GM21825 (cell line): ENCODE data around the gene PARD3.

ENCODE experiments used
- ATAC-seq: cut with Tn5 transposase; IDR thresholded peaks from one replicate; pipeline ENCODE4 v1.9.1; 2021; ENCODE audit warnings: mild to moderate bottlenecking, moderate library complexity; ENCODE audit not compliant: unreplicated experiment

The PARD3 gene

DNA sequence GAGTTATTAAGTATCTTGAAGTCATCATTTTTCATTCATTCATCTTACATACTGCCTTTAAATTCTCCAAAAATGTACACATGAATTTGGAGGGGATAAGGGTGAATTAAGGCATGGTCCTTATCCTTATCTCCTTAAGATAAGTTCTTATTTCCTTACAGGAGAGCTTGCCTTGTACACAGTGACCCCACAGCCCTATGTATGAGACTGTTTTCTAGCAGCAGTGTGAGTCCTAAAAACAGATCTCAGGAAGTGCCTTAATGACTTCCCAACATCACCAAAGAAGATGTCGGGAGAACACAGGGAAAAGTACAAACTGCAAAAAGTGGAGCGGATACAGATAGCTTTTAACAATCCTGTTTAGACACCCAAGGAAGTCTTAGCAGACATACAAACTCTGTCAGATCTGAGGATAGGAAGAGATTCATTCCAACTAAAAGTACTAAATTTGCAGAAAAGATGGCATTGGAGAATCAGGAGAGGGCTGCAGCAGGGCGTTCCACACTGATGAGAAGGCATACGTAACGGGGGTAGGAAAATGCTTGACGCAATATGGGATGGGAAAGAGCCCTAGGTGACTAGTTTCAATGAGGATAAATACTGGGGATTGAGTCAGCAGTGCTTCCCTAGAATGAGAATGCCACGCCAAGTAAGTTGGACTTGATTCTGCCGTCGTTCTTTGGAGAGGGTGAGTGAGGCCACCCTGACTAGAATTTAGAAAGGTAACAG is 570.2 kb downstream of the PARD3 start:
- ATAC-seq: no peak

DNA sequence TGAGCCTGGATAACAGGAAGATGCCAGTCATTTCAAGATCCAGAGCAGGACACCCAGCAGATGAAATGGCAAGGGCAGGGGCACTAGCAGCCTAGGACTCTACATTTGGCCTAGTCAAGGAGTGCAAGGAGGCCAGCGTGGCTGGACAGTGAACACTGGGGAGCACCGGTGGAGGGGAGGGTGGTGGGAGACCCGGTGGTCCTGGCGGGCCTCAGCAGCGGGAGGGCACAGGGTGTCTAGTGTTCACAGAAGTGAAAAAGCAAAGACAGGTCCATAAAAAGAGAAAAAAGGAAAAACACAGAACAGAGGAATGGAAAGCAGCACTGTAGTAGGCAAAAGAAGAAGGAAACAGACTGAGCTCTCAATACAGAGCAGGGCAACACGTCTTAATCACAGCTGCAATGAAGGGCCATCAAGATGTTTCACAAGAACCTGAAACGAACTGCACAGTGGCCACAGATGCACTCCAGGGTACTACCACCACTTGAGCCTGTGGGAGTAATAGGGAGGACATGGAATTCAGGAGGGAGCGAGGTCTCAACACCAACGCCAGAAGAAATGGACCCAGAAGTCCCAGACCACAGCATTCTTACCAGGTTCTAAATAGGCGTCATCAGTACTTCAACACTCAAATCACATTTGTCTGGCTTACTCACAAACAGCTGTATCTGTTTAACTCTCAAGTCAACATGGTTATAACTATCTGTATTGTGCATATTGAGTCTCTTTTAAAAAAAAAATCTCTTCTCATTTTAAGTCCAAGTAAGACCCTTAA is 573.7 kb downstream of the PARD3 start:
- no peak for ATAC-seq

DNA sequence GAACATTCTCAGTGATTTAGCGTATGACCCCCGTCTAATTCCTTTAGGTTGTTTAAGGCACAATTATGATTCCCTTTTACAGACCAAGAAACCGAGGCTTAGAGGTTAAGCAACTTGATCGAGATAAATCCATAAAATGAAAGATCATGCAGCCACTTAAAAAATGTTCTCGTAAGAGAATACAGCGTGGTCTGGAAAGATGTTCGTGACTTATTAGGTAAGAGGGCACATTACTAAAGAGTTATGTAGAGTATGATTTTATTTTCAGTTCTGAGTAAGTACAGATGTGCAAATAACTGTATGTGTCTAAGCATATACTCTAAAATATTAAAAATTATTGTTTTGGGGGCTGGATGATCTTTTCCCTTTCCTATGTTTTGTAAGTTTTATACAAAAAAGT is 575.1 kb downstream of the PARD3 start:
- ATAC-seq: no peak

DNA sequence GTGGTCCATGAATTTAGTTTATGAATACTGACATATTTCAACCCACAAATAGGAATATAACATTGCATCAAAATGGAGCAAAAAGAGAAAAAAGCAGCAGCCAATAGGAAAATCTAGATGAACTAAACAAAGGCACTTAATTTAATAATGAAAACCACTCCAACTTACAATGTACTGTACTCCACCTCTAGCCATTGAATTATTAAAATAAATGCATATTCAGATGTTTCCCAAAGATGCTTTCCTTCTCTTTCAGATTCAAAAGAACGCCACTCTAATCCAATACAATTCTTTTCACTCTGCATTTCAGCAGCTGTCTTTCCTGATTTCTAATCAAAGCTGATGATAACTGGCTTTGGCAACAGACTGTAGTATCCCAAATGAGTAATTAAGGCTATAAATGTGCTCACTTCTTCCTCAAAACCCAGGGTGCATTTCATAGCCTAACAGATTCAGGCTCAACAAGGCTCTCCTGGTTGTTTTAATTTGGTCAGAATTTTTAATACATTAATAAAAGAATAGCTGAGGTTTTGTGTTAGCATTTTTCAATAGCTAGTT is 577.1 kb downstream of the PARD3 start:
- no peak for ATAC-seq

DNA sequence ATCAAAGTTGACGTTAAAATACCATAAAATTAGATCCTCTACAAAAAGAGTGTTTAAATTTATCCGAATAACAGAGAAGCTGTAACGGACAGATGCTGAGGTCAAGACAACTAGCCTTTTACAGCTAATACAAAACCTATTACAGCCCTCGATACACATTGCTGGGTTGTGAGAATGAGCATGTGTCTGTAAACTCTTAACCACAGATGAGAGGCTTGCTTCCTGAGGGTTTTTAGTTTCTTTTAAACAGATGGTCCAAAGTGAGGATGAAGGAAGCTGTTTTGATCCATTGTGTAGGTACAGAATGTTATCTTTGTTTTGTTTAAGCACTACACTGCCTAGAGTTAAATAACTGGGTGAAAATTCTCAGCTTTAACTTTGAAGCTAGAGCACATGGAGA is 578.2 kb downstream of the PARD3 start:
- no peak for ATAC-seq

DNA sequence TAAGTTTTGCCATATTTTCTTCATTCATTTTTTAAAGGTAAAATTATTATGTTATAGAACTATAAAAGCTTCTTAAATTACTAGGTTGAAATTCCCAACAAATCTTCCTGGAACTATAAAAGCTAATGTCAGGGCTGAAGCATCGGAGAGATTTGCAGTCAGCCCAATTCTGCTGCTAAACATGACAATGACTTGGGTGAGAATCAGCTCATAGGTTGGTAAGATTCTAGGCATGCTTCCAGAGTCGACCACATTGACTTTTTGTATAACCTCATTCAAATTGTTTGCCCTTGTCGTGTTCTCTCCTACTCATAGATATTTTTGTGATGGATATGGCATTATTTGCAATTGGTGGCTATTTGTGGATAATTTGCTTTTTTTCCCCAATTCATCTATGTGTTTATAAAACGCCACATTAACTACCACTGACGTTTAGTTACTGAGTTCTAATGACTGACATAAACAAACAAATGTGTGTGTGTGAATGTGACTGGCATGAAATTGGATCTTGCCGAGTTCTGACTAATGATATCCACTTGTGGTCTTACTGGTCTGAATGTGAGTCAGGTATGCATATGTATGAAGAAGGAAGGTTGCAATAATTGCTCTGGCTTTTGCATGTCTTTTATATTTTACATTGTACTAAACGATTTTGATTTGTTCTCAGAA is 579.8 kb downstream of the PARD3 start:
- ATAC-seq: no peak

DNA sequence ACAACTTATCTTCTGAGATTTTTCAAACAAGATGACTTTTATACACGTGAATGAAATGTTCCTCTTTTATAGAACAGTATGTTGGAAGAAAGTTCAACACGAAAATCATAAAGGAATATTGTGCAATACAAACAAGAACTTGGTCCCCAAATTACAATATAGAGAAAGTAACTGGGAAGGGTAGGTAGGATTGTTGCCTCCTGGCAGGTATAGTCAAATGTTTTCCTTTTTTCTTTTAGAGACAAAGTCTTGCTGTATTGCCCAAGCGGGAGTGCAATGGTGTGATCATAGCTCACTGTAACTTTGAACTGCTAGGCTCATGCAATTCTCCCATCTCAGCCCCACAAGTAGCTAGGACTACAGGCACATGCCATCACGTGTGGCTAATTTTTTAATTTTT is 582.6 kb downstream of the PARD3 start:
- no peak for ATAC-seq

DNA sequence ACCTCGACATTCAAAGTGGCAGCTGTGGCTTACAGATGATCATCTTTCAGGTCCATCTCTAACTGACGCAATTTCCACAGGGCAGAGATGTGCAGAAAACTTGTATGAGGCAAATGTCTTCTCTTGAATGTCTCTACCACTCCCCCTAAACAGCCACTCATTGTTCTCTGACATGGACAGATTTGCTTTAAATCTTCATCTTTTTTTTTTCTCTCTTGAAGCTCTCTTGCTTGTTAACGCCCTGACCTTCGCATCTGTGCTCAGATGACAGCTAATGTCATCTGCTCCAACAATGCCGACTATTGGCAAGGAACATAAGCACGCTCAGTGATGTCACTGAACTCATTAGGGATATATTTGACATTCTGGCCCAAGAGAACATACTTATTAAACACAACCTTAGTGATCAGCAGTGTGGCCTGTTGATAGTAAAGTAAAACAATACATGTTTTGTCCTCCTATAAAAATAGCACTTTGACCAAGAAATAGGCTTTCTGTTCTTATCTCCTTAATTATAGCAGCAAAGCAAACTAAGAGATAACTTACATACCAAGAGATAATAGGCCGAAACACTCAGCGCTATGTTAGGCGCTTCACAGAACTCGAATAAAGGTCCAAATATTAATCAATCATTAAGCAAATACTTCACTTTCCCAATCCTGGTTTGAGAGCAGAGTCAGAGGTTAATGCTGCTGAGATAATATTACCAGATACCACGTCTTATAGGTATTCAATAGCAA is 583.5 kb downstream of the PARD3 start:
- no peak for ATAC-seq

DNA sequence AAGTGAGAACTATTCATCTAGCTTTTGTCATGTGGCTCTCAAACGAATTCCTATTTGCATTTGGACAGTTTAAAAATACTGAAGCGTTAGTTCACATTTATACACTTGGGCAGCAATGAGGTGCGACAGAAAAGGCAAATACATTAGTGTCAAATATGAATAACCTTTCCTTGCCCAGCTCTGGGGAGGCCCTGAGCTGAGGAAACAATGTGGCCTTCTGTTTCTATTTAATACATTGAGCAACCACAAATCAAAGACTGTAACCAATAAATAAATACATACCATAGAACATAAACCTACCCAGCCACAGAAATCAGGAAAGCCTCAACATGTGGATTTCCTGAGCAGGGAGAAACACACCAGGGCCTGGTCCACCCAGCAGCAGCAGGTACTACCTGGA is 585.2 kb downstream of the PARD3 start:
- ATAC-seq: no peak

DNA sequence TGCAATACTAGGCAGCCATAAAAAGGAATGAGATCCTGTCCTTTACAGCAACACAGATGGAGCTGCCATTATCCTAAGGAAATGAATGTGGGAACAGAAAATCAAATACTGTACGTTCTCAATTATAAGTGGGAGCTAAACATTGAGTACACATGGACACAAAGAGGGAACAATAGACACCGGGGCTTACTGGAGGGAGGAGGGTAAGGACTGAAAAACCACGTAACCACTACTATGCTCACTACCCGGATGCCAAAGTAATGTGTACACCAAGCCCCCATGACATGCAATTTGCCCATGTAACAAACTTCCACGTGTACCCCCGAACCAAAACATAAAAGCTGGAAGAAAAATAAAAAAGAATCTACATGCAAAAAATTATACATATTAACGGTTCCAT is 587.0 kb downstream of the PARD3 start:
- ATAC-seq: no peak

DNA sequence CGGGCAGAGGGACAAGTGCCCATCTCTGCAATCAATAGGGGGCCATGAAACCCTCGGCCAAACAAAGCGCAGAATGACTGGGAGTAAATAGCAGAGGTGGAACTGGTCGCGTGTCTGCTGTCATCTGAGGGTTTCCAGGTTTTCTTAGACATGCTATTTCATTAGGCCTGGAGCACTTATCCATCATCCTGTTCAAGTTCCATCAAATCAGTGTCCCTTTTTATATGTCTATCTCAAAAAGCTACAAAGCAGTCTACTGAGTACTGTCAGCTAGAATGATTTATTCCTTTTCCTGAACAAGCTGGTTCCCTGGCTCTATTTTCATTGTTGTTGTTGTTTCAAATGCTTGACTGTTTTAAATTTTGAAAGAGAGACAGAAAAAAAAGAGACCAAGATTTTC is 590.5 kb downstream of the PARD3 start:
- no peak for ATAC-seq

DNA sequence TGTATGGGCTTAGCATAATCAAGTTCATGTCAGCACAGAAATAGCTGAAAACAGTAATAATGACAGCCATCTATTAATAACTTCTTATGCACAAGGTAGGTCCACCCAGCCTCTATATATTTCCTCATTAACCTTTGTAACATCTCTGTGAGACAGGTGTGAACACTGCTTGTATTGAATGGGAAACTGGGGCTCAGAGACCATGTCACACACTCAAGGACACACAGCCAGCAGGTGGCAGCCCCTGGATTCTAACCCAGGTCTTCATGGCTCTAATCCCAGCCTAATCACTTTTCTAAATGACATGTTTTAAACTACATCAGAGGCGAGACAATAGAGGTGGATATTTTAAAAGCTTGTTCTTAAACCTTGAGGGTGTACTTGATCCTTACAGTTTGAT is 591.4 kb downstream of the PARD3 start:
- ATAC-seq: no peak

DNA sequence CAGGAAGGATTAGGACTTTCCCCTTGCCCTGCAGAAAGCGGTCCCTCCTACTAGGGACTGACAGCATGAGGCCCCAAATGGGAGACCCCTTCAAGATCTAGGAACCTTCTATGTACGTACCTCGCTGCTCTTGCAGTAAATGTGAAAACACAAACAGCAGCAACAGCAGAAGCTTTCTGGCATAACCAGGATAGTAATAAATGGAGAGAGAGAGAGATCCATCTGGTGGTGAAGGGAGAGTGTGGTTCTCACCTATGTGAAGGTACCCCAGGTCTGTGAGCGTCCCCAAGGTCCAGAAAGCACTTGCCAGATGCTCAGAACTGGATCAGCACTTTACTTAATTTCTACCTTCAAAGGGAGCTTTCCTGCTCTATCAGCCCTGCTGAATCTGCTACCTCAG is 592.7 kb downstream of the PARD3 start:
- ATAC-seq: no peak

DNA sequence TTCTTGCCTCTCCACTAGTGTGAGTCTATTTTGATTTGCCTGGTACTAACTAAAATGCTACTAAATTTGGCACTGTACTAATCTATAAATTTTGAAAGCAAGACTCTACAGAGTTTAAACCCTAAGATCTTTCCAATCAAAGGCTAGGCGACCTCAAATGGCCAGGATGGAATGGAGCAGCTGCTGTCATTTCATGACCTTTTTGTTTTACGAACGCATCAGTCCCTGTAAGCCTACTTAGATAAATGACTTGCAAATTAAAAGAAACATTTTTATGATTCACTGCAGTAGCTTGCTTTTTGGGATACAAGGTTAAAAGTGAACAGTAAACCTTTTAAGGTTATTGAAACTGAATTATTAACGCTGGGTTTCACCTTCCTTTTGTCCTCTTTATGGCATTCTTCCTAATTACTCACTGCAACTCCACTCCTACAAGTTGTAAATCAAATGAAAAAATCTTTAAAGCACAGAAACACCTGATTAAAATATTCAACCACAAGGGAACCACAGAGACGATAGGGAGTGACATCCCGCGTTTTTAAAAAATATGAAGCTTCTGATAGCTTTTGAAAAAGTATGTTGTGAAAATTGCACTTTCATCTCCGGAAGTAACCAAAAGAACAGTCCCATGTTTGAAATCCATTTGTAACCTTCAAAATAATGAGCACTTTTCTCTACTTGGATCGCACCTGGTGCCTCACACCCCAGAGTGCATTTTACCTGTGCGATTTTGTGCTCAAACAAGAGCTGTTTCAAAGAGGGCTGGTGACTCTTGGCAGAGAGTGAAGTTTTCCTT is 595.1 kb downstream of the PARD3 start:
- ATAC-seq: no peak

DNA sequence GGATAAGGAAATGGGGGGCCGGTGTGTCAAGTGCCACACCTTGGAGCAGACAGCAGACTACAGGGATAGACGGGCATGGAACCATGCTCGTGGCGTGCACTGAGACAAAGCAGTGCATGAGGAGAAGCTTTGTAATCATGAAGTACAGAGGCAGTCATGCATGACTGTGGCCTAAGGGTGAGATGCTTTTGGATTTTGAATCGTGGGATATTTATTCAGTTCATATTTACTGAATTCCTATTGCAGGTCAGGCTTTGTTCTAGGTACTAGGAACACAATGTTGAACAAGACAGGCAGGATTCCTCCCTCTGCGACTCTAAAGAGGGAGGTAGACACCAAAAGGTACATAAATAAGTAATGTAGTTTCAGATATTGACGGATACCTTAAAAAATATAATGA is 597.6 kb downstream of the PARD3 start:
- no peak for ATAC-seq

DNA sequence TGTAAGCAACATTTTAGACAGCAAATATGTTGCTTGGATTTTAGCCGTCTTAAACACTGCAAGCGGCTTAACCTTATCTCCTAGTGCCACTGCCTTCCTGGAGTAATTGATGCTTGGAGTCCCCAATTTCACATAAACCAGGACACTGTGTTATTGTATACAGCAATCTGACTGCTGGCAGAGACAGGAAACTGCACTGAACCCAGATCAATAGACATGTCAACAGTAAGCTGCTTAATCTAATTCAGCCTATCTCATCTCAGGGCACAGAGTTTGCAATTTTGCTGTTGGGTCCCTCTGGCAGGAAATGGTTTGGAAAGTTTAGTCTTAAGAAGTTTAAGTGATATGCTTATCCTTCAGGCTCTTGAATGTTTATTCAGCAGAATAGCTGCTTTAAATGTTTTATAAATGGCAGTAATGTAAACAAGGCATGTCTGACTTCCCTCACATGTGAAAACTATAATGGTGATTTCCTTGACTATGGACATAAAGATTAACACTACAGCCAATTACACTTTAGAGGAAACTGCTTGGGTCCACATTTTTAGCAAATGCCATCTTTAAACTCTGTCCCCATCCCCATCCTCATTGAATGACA is 598.6 kb downstream of the PARD3 start:
- no peak for ATAC-seq

DNA sequence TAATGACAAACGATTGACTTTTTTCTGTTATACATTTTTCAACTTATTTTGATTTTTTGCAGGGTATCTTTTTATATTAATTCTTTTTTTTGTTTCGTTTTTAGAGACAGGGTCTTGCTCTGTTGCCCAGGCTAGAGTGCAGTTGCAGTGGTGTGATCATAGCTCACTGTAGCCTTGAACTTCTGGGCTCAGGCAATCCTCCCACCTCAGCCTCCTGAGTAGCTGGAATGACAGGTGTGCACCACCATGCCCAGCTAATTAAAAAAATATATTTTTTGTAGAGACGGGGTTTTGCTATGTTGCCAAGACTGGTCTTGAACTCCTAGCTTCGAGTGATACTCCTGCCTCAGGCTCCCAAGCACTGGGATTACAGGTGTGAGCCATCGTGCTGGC is 601.3 kb downstream of the PARD3 start:
- ATAC-seq: no peak

DNA sequence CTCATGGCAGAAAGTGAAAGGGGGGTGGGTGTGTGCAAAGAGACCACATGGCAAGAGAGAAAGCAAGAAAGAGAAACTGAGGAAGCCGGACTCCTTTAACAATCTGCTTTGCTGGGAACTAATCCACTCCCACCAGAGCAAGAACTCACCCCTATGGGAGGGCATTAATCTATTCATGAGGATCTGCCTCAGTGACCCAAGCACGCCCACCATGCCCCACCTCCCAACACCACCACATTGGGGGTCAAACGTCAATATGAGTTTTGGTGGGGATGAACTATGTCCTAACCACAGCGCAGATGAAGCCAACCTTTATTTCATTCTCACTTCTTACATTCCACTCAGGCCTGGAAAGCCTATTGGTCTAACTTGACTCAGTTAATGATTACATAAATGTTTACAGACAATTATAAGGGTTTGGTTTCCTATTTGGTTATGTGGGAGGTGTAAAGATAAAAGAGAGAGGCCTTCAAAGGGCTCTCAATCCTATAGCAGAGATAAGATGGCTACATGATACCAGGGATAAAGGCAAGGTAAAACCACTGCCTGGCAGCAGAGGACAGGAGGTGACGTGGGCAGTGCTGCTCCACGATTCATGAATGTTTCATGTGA is 601.8 kb downstream of the PARD3 start:
- ATAC-seq: no peak

DNA sequence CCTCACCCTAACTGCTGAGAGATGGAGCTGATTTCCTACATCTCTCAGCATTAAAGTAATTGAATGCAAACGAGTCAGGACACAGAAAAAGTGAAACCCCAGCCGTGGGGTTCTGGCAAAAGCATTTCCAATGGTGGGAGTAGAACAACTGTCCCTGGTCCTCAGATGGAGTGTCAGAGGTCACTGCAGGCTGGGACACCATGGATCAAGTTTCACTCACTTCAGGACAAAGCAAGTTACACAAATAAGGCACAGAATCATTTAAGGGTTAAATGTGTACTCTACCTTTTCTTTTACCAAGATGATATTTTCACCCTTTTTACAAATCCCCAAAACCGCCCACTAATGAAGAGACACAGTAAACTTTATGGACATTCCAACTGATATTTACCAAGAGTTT is 607.8 kb downstream of the PARD3 start:
- ATAC-seq: no peak

DNA sequence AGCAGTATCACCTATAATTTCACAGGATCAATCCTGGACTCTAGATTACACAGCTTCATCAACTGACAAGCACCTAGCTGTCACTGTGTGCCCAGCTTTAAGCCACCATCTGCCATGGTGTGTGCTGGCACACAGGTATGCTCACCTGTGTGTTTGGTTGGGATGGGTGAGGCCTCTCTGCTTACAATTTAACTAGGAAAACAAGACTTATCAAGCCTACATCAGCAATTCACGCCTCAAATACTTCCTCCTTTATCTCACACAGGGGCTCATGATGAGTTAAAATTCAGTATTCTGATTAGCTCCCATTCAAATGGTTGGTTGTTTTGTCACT is 608.2 kb downstream of the PARD3 start:
- ATAC-seq: no peak
